HepG2 (cell line): ENCODE results near the gene BRD2. TPM values are rescaled to one million over a fixed set of nuclear protein-coding genes. Genes with fewer than 3 reads are reported as not detected.

Experiments used
- ATF6 ChIP-seq: sonication (generic); formaldehyde crosslinking; conservative IDR thresholded peaks from 2 replicates; pipeline ENCODE4 v1.4.0; 2020; ENCODE audit warnings: missing genetic modification reagents
- ATM ChIP-seq: fragments of 450-650 bp; IDR thresholded peaks from 2 replicates; pipeline ENCODE4 v1.7.1; 2017; ENCODE audit warnings: mild to moderate bottlenecking, borderline replicate concordance
- ESRRA ChIP-seq: sonication (generic); formaldehyde crosslinking; IDR thresholded peaks from 2 replicates; pipeline ENCODE4 v1.5.1; 2020; ENCODE audit warnings: mild to moderate bottlenecking, low read depth, missing genetic modification reagents
- KDM1A ChIP-seq: IDR thresholded peaks from 2 replicates; pipeline ENCODE4 v1.6.1; 2016; ENCODE audit warnings: missing compliant biosample characterization
- KDM6A ChIP-seq: IDR thresholded peaks from 2 replicates; pipeline ENCODE4 v1.6.1; 2016; ENCODE audit warnings: low read depth
- PRPF4 ChIP-seq: fragments of 200-400 bp; formaldehyde crosslinking; IDR thresholded peaks from 2 replicates; pipeline ENCODE4 v1.6.1; 2016; ENCODE audit warnings: low read length, low read depth; ENCODE audit not compliant: poor library complexity, severe bottlenecking
- SAP130 ChIP-seq: IDR thresholded peaks from 2 replicates; pipeline ENCODE4 v1.6.1; 2016; ENCODE audit warnings: low read depth
- SIN3A ChIP-seq: IDR thresholded peaks from 2 replicates; pipeline ENCODE4 v1.6.1; 2011; ENCODE audit warnings: low read depth, mild to moderate bottlenecking, control low read depth, low read length, borderline replicate concordance
- ZBTB8A ChIP-seq: sonication (generic); formaldehyde crosslinking; IDR thresholded peaks from 2 replicates; pipeline ENCODE4 v1.4.0; 2020; ENCODE audit warnings: mild to moderate bottlenecking, low read depth, missing genetic modification reagents, borderline replicate concordance
- ZNF143 ChIP-seq: sonication (generic); formaldehyde crosslinking; IDR thresholded peaks from 2 replicates; pipeline ENCODE4 v1.4.0; 2020; ENCODE audit warnings: missing genetic modification reagents
- ZNF3 ChIP-seq: IDR thresholded peaks from 2 replicates; pipeline ENCODE4 v1.7.0; 2017; ENCODE audit warnings: inconsistent platforms
- ZNF570 ChIP-seq: sonication (generic); formaldehyde crosslinking; IDR thresholded peaks from 2 replicates; pipeline ENCODE4 v1.4.0; 2020; ENCODE audit warnings: mild to moderate bottlenecking, missing genetic modification reagents, borderline replicate concordance
- ZNF788 ChIP-seq: sonication (generic); formaldehyde crosslinking; IDR thresholded peaks from 2 replicates; pipeline ENCODE4 v1.5.0; 2020; ENCODE audit warnings: mild to moderate bottlenecking, missing genetic modification reagents, borderline replicate concordance
- ZUFSP ChIP-seq: sonication (generic); formaldehyde crosslinking; IDR thresholded peaks from 2 replicates; pipeline ENCODE4 v1.9.0; 2021; ENCODE audit warnings: missing genetic modification reagents, mild to moderate bottlenecking, borderline replicate concordance
- polyA plus RNA-seq, 8 experiments: library from polyadenylated mRNA; depleted of rRNA in 3 of 8; stranded (reverse) in 7 of 8; unstranded in 1 of 8; fragments of >200 nt; fragmentation: Illumina TruSeq in 4 of 8; extraction: Trizol in 4 of 8; gene quantifications; 2 replicates each; pipeline versions ENCODE4 v1.2.1 to v1.2.3, GENCODE V29; 2011 to 2016; ENCODE audit warnings: low read depth in 4 of 8, missing spikeins in 1 of 8, mixed read lengths in 1 of 8; ENCODE audit not compliant: insufficient read depth in 1 of 8
- total RNA-seq, 5 experiments: library from RNA; depleted of rRNA; stranded (reverse); fragments of >200 nt; fragmentation: Illumina TruSeq; extraction: Trizol; gene quantifications; 2 replicates each; pipeline ENCODE4 v1.2.3, GENCODE V29; 2016; ENCODE audit warnings: low read depth in 1 of 5

Gene BRD2
- total and polyA plus RNA-seq, 2 of the 13 experiments (the other 11 are each of a cell fraction or from before 2014, with no cell fraction given), result 143 to 202 TPM

- TF ChIP-seq ATF6 (no peak), SAP130 (no peak), SIN3A (peak; percentile 51; the same call in 1 of the 2 replicates), KDM6A (CRISPR knock-in tag) (no peak), ZUFSP (no peak), ZNF788 (CRISPR knock-in tag) (no peak), PRPF4 (no peak), KDM1A (CRISPR knock-in tag) (no peak), ZBTB8A (CRISPR knock-in tag) (no peak), ZNF3 (no peak), ZNF143 (CRISPR knock-in tag) (no peak), ZNF570 (CRISPR knock-in tag) (no peak), ESRRA (CRISPR knock-in tag) (no peak), ATM (no peak)
Measured at GRCh38 chr6:32982702-32983492, 14.5 kb downstream of the BRD2 start (continued).
